ENCODE data around the gene RABGAP1L.
"Not testable (repeated sequence)": the region's sequence is repeated elsewhere in the genome, so short reads cannot be mapped to it uniquely, and the experiment has no call there.

RABGAP1L gene

GRCh38 chr1:174880171-174880570 is 720.9 kb downstream of the RABGAP1L start:
- DNase-seq (ENCODE audit: low read depth): no peak

GRCh38 chr1:174883409-174883808 is 724.1 kb downstream of the RABGAP1L start:
- DNase-seq (ENCODE audit: low read depth): no peak

- no peak for DNase-seq (ENCODE audit: low read depth)
Observed at GRCh38 chr1:174884038-174884437, 724.7 kb downstream of the RABGAP1L start.

- no peak for DNase-seq (ENCODE audit: low read depth)
Observed at GRCh38 chr1:174884566-174884965, 725.2 kb downstream of the RABGAP1L start.

GRCh38 chr1:174890024-174890423 is 730.7 kb downstream of the RABGAP1L start:
- no peak for DNase-seq (ENCODE audit: low read depth)

GRCh38 chr1:174892016-174892415 is 732.7 kb downstream of the RABGAP1L start:
- no peak for DNase-seq (ENCODE audit: low read depth)

GRCh38 chr1:174894117-174894762 is 734.9 kb downstream of the RABGAP1L start:
- no peak for DNase-seq (ENCODE audit: low read depth)

GRCh38 chr1:174895610-174896009 is 736.3 kb downstream of the RABGAP1L start:
- not testable (repeated sequence) for DNase-seq (ENCODE audit: low read depth)

- no peak for DNase-seq (ENCODE audit: low read depth)
Observed at GRCh38 chr1:174898102-174898797, 738.9 kb downstream of the RABGAP1L start.

GRCh38 chr1:174900317-174900716 is 741.0 kb downstream of the RABGAP1L start:
- DNase-seq (ENCODE audit: low read depth): no peak

GRCh38 chr1:174902531-174903099 is 743.3 kb downstream of the RABGAP1L start:
- no peak for DNase-seq (ENCODE audit: low read depth)

- no peak for DNase-seq (ENCODE audit: low read depth)
Observed at GRCh38 chr1:174911606-174912005, 752.3 kb downstream of the RABGAP1L start.

GRCh38 chr1:174912264-174912663 is 752.9 kb downstream of the RABGAP1L start:
- no peak for DNase-seq (ENCODE audit: low read depth)

- no peak for DNase-seq (ENCODE audit: low read depth)
Observed at GRCh38 chr1:174913225-174913903, 754.0 kb downstream of the RABGAP1L start.

GRCh38 chr1:174914991-174915390 is 755.7 kb downstream of the RABGAP1L start:
- no peak for DNase-seq (ENCODE audit: low read depth)

GRCh38 chr1:174916846-174917245 is 757.5 kb downstream of the RABGAP1L start:
- no peak for DNase-seq (ENCODE audit: low read depth)

GRCh38 chr1:174920093-174920492 is 760.8 kb downstream of the RABGAP1L start:
- DNase-seq (ENCODE audit: low read depth): no peak

- DNase-seq (ENCODE audit: low read depth): no peak
Observed at GRCh38 chr1:174922121-174922520, 762.8 kb downstream of the RABGAP1L start.

GRCh38 chr1:174923820-174924219 is 764.5 kb downstream of the RABGAP1L start:
- DNase-seq (ENCODE audit: low read depth): no peak

- no peak for DNase-seq (ENCODE audit: low read depth)
Observed at GRCh38 chr1:174928541-174928940, 769.2 kb downstream of the RABGAP1L start.

- DNase-seq (ENCODE audit: low read depth): no peak
Observed at GRCh38 chr1:174931214-174931613, 771.9 kb downstream of the RABGAP1L start.

GRCh38 chr1:174932587-174932986 is 773.3 kb downstream of the RABGAP1L start:
- DNase-seq (ENCODE audit: low read depth): no peak

Measured in activated gamma-delta T cell treated with anti-CD3 and anti-CD28 coated beads, Interleukin-2, amount 50 U/mL, for 16 hours (primary cell).